Activated CD4-positive, alpha-beta T cell treated with anti-CD3 and anti-CD28 coated beads for 4 hours (primary cell): ENCODE results near the gene TBX4.

Experiments
- DNase-seq, 2 donors: peaks; one replicate each; pipeline ENCODE4 v3.0.0-alpha.2; 2020

The TBX4 gene

DNA sequence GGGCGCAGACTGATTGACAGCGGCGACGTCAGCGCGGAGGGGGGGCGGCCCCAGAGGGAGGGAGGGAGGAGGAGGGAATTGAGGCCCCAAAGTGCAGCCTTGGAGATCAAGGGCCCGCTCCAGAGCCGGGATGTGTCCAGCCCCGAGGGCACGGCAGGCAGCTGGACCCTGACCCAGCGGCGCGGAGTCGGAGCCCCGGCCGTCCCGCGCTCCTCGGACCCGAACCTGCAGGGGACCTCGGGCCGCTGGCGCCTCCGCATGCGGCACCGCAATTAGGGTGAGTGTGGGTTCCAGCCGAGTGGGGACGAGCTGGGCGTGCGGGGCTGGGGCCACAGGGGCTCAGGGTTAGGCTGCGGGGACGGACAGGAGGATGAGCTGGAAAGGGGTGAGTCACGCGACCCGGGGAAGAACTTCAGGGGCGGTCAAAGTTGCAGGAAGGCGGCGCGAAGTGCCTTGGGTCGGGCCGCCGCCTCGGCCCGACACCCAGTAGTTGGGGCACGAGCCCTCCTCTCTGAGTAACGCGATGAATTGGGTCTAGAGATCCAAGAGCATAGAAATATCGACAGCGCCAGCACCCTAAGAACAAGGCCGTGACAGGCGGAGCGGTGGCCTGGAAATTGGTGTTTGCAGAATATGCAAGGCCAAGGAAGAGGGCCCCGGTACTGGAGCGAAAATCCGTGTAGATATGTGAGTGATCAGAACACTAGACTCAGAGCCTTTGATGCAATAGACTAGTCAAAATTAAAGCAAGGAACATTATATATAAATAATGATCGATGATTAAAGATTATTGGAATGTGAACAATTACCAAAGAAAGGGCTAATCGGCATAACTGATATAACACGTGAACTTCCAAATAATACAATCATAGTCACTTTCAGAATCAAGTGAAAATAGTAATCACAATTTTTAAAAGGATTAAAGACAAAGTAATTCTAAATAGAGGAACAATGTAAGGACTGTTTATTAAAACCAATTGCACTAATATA is at the start of gene TBX4:
Gene TBX4, plus strand, starts transcription at position 122 of the 990 bp plus-strand sequence. CDS start 4,069 bp downstream, outside the sequence.
- no peak for DNase-seq

- DNase-seq: no peak
Observed at GRCh38 chr17:61402978-61403800, 49.0 kb upstream of the TBX4 start.

- DNase-seq: no peak
Observed at GRCh38 chr17:61403801-61404662, 48.2 kb upstream of the TBX4 start.

DNA sequence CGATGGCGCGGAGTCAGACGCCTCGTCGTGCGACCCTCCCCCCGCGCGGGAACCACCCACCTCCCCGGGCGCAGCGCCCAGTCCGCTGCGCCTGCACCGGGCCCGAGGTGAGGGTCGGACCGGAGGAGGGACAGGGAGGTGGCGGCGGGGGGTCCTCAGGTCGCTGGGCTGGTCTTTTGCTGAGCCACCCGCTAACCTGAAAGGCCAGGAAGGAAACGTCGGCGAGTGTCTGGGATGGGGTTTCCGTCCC is 47.6 kb upstream of the TBX4 start:
- no peak for DNase-seq

DNA sequence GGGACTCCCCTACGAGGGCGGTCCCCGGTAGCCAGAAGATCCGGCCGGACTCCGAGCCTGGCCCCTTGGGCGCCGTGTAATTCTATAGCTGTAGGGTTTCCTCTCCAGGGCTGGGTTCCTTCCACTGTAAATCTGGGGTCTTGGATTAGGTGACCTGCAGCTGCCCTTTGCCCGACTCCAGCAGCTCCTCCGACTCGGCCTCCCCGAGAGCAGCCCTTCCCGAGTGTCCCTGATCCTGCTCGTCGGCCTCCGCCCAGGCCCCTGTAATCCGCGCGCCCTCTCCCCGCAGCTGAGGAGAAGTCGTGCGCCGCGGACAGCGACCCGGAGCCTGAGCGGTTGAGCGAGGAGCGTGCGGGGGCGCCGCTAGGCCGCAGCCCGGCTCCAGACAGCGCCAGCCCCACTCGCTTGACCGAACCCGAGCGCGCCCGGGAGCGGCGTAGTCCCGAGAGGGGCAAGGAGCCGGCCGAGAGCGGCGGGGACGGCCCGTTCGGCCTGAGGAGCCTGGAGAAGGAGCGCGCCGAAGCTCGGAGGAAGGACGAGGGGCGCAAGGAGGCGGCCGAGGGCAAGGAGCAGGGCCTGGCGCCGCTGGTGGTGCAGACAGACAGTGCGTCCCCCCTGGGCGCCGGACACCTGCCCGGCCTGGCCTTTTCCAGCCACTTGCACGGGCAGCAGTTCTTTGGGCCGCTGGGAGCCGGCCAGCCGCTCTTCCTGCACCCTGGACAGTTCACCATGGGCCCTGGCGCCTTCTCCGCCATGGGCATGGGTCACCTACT is 47.1 kb upstream of the TBX4 start:
- no peak for DNase-seq

DNA sequence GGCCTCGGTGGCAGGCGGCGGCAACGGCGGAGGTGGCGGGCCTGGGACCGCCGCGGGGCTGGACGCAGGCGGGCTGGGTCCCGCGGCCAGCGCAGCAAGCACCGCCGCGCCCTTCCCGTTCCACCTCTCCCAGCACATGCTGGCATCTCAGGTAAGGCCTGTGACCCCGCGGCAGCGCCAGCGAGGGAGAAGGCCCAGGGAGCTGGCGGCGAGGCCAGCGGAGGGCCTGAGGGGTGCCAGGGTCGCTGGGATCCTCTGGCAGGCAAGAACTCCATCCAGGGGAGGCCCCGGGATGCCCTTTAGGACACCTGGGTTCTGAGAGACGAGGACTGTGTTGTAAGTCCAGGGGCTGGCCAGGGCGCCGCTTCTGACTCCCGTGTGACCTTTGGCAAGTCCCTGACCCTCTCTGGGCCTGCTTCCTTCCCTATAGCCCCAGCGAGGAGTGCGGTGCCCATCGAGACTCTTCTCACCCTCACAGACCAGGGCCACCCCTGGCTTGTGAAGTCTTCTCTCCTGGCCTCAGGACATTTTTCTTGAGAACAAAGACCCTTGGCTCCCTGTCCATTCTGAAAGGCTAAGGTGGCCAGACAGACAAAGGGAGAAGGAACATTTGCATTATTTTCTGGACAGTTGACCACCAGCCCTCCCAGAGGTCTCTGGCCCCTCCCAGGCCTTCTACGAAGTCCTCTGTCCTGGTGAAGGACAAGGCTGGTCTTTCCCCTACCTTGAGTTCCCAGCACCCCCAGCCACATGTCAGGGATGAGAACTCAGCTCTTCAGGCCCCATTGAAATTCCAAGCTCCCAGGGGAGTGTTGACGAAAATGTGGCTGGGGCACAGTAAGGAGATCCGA is 46.3 kb upstream of the TBX4 start:
- no peak for DNase-seq

- DNase-seq: no peak
Observed at GRCh38 chr17:61406537-61406845, 45.7 kb upstream of the TBX4 start.

DNA sequence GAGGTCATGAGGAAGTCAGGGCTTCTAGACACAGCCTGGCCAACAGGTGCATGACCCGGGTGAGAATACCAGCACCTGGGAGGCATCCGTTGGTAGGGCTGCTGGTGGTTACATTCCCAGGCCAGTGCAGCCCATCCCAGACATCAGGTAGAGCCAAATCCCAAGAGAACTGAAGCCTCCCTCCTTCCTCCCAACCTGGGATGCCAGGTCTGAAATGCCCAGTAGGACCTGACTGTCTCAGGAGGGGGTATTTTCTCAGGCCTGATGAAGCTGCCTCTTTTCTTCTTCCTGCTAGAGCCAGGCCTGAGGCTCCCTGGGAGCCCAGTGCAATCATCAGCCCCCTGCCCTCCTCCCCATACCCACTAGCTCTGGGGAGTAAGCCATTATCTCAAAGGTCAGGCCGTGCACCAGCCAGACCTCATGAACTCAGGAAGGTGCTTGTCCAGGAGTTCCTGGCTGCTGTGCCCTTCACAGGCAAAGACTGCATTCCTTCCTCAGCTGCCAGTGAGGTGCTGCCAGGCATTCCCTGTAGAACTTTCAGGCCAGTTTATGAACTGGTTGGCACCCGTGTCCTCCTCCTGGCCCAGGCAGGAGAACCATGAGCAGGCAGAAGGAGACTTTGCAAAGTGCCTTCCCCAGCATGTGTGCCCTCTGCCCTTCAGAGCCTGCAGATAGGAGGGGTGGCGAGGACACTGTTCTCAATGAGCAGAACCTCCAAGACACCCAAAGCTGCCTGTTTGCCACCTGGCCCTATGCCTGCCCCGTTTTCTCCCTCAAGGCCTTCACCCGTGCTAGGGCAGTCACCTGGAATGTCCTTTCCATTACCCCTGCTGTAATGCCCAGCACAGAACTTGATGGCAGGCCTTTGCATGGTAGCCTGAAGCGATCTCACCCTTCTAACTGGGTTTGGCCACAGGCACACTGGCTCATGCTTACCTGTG is 45.0 kb upstream of the TBX4 start:
- no peak for DNase-seq

GRCh38 chr17:61408151-61409041 is 43.8 kb upstream of the TBX4 start:
- DNase-seq: no peak

DNA sequence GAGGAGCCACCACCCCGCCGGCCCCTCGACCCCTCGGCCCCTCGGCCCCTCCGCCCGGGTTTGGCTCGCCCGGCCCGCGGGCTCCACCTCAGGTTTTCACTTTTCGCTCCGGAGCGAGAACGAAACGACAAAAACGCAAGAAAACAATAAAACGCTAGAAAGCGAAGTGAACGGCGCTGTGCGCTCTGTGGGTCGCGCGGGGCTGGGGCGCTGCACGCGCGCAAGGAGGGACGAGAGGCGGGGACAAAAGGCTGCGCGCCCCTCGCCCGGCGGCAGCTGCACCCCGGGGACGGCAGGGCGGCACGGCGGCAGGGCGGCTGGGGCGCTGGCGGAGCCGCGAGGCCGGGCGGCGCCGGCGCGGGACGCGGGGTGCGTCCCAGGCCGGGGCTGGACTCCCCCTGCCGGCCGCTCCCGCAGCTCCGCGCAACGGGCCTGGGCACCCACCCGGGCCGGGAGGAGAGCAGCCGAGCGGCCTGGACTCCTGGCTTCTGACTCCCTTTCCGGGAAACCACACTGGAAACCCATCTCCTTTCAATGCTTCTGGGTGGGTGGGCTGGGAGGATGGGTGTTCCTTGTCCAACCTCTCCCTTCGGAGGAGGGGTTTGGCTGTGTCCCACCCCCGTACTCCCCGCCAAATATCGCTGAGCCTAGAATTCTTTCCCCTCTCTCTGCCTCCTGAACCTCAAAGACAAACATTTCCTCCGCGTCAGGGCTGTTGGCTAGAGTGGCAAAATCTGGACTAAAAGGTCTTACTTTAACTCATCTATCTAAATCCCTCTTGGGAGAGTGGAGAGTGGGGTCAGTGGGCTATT is 42.7 kb upstream of the TBX4 start:
- peak in 1 of 2 donors; percentile 27 for DNase-seq

DNA sequence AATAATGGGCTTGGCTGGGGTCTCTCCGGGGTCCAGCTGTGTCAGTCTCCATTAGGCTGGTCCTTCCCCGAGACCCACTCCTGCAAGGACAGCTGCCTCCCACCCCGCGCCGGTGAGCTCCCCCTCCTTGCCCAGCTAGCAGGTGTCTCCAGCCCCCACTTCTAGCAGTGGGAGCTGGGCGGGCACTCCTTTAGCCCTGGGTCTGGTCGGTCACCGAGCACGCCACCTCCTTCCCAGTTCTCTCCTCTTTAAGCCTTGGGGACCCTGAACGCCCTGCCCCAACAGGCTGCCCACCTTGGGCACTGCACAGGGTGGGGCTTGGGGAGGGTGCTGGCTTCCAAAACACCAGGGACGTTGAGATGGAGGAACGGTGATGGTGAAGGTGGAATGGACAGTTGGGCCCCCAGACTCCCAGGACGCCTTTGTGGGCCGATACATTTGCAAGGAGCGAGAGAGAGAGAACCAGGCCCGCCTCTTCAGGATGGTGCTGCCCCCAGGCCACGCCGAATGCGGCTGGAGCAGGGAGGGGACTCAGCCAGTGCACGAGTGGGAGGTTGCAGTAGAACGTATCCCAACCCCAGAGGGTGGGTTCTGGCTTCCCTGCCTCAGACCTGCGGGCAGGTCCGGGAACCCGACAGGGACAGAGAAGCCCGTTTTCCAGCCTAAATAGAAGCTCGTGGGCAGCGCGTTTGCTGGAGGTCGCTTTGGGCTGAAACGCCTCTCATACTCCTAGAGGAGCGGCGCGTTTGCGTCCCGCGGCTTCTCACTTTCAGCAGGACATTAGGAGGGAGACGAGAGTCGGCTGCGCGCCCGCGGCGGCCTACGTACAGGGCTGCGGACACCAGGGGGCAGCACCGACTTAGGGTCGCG is 41.8 kb upstream of the TBX4 start:
- peak; percentile 72 to 77 for DNase-seq

DNA sequence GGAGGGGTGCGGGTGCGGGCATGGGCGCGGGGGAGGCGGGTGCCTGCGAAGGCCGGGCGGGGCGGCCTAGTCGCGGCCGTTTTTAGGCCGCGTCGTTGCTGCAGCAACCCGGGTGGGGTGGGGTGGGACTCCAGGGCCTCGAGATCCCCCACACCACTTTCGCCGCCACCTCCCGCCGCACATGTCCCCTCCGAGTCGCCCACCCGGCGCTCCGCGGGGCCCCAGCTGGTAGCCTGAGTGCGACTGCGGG is 41.3 kb upstream of the TBX4 start:
- no peak for DNase-seq

- DNase-seq: peak in 1 of 2 donors; percentile 28
Observed at GRCh38 chr17:61411261-61412142, 40.7 kb upstream of the TBX4 start.

- DNase-seq: peak; percentile 71 to 72
Observed at GRCh38 chr17:61412143-61412859, 39.9 kb upstream of the TBX4 start.

DNA sequence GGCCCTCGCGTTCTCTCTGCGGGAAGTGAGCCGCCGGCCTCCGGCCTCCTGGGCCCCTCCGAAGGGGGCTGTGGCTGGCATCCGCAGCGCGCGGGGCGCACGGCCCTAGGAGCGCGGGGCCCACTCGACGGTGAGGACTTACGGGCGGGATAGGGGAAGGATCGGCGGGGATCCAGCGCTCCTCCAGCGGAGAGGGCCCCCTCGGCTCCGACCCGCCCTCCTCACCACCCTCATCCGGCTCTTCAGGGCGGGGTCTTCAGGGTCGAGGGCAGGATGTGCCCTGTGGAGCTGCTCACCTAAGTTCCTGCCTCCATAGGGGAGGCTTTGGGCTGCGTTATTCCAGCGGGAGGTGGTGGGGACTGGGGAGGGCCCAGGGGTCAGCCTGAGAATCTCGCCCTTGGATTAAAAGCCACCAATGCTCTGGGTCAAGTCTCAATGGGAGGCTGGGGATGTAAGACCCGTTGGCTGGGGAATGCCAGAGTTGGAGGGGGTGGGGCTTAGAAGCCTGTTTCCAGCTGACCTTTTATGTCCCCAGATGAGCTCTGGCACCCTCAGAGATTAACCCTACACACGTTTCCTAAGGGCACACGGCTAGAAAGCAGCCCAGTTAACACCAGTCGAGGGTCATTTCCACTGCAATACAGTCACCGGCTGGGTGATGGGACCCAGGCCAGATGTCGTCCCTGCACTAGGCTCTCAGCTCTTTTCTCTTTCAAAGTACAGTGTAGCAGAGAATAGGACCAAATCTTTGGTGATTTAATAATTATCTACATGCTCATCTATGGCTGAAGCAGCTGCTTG is 39.2 kb upstream of the TBX4 start:
- DNase-seq: no peak
